Right lobe of liver (tissue), 4 donors: ENCODE measurements around the gene FGFR3.

Experiments used
- CTCF ChIP-seq, 4 donors: fragments of 200-600 bp in 3 of 4; fragments of 450-650 bp in 1 of 4; IDR thresholded peaks; one replicate each; pipeline versions ENCODE4 v1.5.1 to v1.8.0; 2016 to 2022; ENCODE audit warnings: antibody characterized with exemption in 4 of 4, mild to moderate bottlenecking in 2 of 4
- POLR2A ChIP-seq: fragments of 450-650 bp; IDR thresholded peaks from one replicate; pipeline ENCODE4 v1.6.1; 2017; ENCODE audit warnings: antibody characterized with exemption, mild to moderate bottlenecking
- donor health status: DM: no; HTN: no; CAD: no.
- donor health status: DM: no; HTN: no; CAD: no.
- donor health status: DM: no; HTN: yes; CAD: no.

DNA sequence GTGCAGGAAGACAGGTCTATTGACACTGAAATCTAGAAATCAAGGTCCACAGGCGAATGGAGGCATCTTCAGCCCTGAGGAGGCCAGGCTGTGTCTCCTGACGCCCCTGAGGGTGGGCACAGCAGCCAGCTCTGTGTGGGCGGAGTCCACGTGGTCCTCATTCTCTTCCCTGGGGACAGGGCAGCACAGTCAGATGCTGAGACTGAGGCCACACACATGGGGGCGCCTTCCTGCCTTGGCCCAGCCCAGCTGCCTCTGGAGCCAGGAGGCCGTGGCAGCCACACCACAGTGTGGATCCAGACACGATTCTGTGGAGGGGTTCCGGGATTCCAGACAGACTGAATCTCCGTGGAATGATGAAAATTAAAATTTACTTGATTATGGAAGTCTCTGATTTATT lies 20.8 kb downstream of the FGFR3 start:
- TF ChIP-seq POLR2A, result no peak
- TF ChIP-seq CTCF (IDR thresholded peaks at IDR 0.05), result no peak
